ENCODE measurements around the gene CELF4.

DNA sequence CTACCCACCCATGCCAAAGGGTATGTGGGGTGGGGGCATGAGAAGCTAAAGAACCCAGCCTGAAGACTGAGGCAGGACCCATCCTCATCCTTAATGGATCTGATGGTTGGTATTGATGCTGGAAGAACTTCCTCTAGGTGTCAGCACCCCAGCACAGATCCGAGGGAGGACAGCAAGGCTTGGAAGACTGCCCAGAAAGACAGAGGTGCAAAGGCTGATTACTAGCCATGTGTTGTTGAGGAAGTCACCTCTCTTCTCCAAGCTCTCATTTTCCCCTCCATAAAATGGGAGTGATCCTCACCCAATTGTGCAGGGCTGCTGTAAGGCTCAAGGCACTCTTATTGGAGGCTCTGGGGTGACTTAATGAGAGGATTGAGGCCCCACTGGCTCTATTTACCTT lies 256.5 kb downstream of the CELF4 start:
- TF ChIP-seq, protein P1, sequence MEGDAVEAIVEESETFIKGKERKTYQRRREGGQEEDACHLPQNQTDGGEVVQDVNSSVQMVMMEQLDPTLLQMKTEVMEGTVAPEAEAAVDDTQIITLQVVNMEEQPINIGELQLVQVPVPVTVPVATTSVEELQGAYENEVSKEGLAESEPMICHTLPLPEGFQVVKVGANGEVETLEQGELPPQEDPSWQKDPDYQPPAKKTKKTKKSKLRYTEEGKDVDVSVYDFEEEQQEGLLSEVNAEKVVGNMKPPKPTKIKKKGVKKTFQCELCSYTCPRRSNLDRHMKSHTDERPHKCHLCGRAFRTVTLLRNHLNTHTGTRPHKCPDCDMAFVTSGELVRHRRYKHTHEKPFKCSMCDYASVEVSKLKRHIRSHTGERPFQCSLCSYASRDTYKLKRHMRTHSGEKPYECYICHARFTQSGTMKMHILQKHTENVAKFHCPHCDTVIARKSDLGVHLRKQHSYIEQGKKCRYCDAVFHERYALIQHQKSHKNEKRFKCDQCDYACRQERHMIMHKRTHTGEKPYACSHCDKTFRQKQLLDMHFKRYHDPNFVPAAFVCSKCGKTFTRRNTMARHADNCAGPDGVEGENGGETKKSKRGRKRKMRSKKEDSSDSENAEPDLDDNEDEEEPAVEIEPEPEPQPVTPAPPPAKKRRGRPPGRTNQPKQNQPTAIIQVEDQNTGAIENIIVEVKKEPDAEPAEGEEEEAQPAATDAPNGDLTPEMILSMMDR (IDR thresholded peaks at IDR 0.05), result no peak
- no peak for TF ChIP-seq POLR2A (IDR thresholded peaks at IDR 0.05)

All from lower leg skin (tissue), 3 donors.